Measurements from ENCODE around the gene ANKK1. TPM values are rescaled to one million over a fixed set of nuclear protein-coding genes. Genes with fewer than 3 reads are reported as not detected.

Gene ANKK1
- polyA plus RNA-seq, 3 donors, result 0.07 to 0.09 TPM; not detected in 1

- intact Hi-C loops (cut with micrococcal nuclease), result no loop called here
- Histone ChIP-seq H3K4me3 (replicated peaks in 1 of 3; ENCODE audit: low read depth in 2 of 3, low read length in 3 of 3) (no peak overlapping the region), H3K9ac (ENCODE audit: insufficient read depth, low read length, poor library complexity, severe bottlenecking) (no peak overlapping the region), H3K36me3 (replicated peaks in 1 of 2; ENCODE audit: control insufficient read depth in 1 of 2, insufficient read depth in 2 of 2, low read length in 2 of 2) (no peaks in the 10 kb centered on the region), H3K4me2 (replicated peaks; ENCODE audit: extremely low read depth, low read length, poor library complexity, severe bottlenecking) (no peak overlapping the region), H2AFZ (ENCODE audit: insufficient read depth, low read depth, low read length, poor library complexity, severe bottlenecking) (no peak overlapping the region), H3K9me3 (replicated peaks in 1 of 2; ENCODE audit: control insufficient read depth in 1 of 2, insufficient read depth in 1 of 2, low read length in 2 of 2) (no peaks in the 10 kb centered on the region), H3K4me1 (ENCODE audit: control insufficient read depth in 1 of 2, insufficient read depth in 2 of 2, low read length in 2 of 2) (no peaks in the 10 kb centered on the region), H3K27me3 (ENCODE audit: control insufficient read depth in 2 of 2, insufficient read depth in 2 of 2, low read length in 2 of 2) (no peaks in the 10 kb centered on the region), H3K27ac (ENCODE audit: low read depth in 1 of 2, low read length in 2 of 2) (no peak overlapping the region), H3K79me2 (ENCODE audit: insufficient read depth, low read length) (no peaks in the 10 kb centered on the region), H4K20me1 (ENCODE audit: insufficient read depth, low read length) (no peaks in the 10 kb centered on the region)
- Mint-ChIP-seq H3K9me3 (peaks cover 0 to 2% (median 0%) of the 10 kb centered on the region in 7 donors), H3K4me3 (no peak overlapping the region), H3K4me1 (no peaks in the 10 kb centered on the region), H3K27ac (no peak overlapping the region), H3K36me3 (no peaks in the 10 kb centered on the region), H3K27me3 (ENCODE audit: low read depth in 3 of 3) (peaks cover 0 to 1% (median 0%) of the 10 kb centered on the region in 3 donors)
- TF ChIP-seq, protein P1, sequence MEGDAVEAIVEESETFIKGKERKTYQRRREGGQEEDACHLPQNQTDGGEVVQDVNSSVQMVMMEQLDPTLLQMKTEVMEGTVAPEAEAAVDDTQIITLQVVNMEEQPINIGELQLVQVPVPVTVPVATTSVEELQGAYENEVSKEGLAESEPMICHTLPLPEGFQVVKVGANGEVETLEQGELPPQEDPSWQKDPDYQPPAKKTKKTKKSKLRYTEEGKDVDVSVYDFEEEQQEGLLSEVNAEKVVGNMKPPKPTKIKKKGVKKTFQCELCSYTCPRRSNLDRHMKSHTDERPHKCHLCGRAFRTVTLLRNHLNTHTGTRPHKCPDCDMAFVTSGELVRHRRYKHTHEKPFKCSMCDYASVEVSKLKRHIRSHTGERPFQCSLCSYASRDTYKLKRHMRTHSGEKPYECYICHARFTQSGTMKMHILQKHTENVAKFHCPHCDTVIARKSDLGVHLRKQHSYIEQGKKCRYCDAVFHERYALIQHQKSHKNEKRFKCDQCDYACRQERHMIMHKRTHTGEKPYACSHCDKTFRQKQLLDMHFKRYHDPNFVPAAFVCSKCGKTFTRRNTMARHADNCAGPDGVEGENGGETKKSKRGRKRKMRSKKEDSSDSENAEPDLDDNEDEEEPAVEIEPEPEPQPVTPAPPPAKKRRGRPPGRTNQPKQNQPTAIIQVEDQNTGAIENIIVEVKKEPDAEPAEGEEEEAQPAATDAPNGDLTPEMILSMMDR (IDR thresholded peaks at IDR 0.05), result no peak
- 53% methylated on average over 3 of the region's 5 CpGs for WGBS (ENCODE audit: insufficient coverage)
- no peak for DNase-seq
These were observed 21.7 kb upstream of the ANKK1 start for GRCh38 chr11:113365895-113366294.

GRCh38 chr11:113369411-113369810, 18.2 kb upstream of the ANKK1 start:
- Histone ChIP-seq H3K27ac (ENCODE audit: low read depth in 1 of 2, low read length in 2 of 2) (no peak overlapping the region), H3K9me3 (replicated peaks in 1 of 2; ENCODE audit: control insufficient read depth in 1 of 2, insufficient read depth in 1 of 2, low read length in 2 of 2) (no peaks in the 10 kb centered on the region), H3K4me2 (replicated peaks; ENCODE audit: extremely low read depth, low read length, poor library complexity, severe bottlenecking) (no peak overlapping the region), H3K27me3 (ENCODE audit: control insufficient read depth in 2 of 2, insufficient read depth in 2 of 2, low read length in 2 of 2) (no peaks in the 10 kb centered on the region), H4K20me1 (ENCODE audit: insufficient read depth, low read length) (no peaks in the 10 kb centered on the region), H3K9ac (ENCODE audit: insufficient read depth, low read length, poor library complexity, severe bottlenecking) (no peak overlapping the region), H3K4me3 (replicated peaks in 1 of 3; ENCODE audit: low read depth in 2 of 3, low read length in 3 of 3) (no peak overlapping the region), H2AFZ (ENCODE audit: insufficient read depth, low read depth, low read length, poor library complexity, severe bottlenecking) (no peak overlapping the region), H3K36me3 (replicated peaks in 1 of 2; ENCODE audit: control insufficient read depth in 1 of 2, insufficient read depth in 2 of 2, low read length in 2 of 2) (no peaks in the 10 kb centered on the region), H3K4me1 (ENCODE audit: control insufficient read depth in 1 of 2, insufficient read depth in 2 of 2, low read length in 2 of 2) (no peaks in the 10 kb centered on the region), H3K79me2 (ENCODE audit: insufficient read depth, low read length) (no peaks in the 10 kb centered on the region)
- DNase-seq, result no peak
- no peak overlapping the region for H3K4me3 Mint-ChIP-seq
- no CpG with 5 or more reads among the region's 3 CpGs for WGBS (ENCODE audit: insufficient coverage)
- no peaks in the 10 kb centered on the region for H3K4me1 Mint-ChIP-seq
- intact Hi-C loops (cut with micrococcal nuclease), result no loop called here
- H3K9me3 Mint-ChIP-seq, result peaks cover 0 to 2% (median 0%) of the 10 kb centered on the region in 7 donors
- TF ChIP-seq, protein P1 (IDR thresholded peaks at IDR 0.05), result no peak
- H3K27ac Mint-ChIP-seq, result no peak overlapping the region
- H3K36me3 Mint-ChIP-seq, result no peaks in the 10 kb centered on the region
- H3K27me3 Mint-ChIP-seq (ENCODE audit: low read depth in 3 of 3), result peaks cover 0 to 1% (median 0%) of the 10 kb centered on the region in 3 donors

Measured in CD14-positive monocyte (primary cell).